Mesendoderm (in vitro differentiated cells): Measurements from ENCODE around the gene NPHS1. TPM values are rescaled to one million over a fixed set of nuclear protein-coding genes. Genes with fewer than 3 reads are reported as not detected.

Experiments
- DNase-seq: peaks from one replicate; pipeline ENCODE4 v3.0.0; 2013
- H2AK5ac ChIP-seq: 2 replicates; pipeline ENCODE4 v1.6.1; 2013; ENCODE audit warnings: low read length, inconsistent platforms
- H2BK120ac ChIP-seq: 2 replicates; pipeline ENCODE4 v1.6.1; 2013; ENCODE audit warnings: low read depth, mild to moderate bottlenecking, low read length, moderate library complexity, mixed read lengths
- H2BK15ac ChIP-seq: replicated peaks from 2 replicates; pipeline ENCODE4 v1.6.1; 2013; ENCODE audit warnings: low read depth, mild to moderate bottlenecking, moderate library complexity
- H2BK5ac ChIP-seq: 2 replicates; pipeline ENCODE4 v1.6.1; 2013; ENCODE audit warnings: low read length, inconsistent platforms
- H3K18ac ChIP-seq: 2 replicates; pipeline ENCODE4 v1.6.1; 2013; ENCODE audit warnings: mild to moderate bottlenecking, low read length, mixed read lengths
- H3K23ac ChIP-seq: one replicate; pipeline ENCODE4 v1.6.1; 2013; ENCODE audit warnings: low read length
- H3K27ac ChIP-seq: 2 replicates; pipeline ENCODE4 v1.5.1; 2013; ENCODE audit warnings: low read depth, mild to moderate bottlenecking, inconsistent platforms, low read length, moderate library complexity
- H3K27me3 ChIP-seq: 2 replicates; pipeline ENCODE4 v1.6.1; 2013; ENCODE audit warnings: low read length, control low read depth, mild to moderate bottlenecking, inconsistent platforms; ENCODE audit not compliant: insufficient read depth, poor library complexity
- H3K36me3 ChIP-seq: 2 replicates; pipeline ENCODE4 v1.6.1; 2013; ENCODE audit warnings: low read length, inconsistent platforms; ENCODE audit not compliant: control insufficient read depth, insufficient read depth
- H3K4ac ChIP-seq: one replicate; pipeline ENCODE4 v1.6.1; 2013; ENCODE audit warnings: low read depth, mild to moderate bottlenecking, low read length, moderate library complexity
- H3K4me1 ChIP-seq: 2 replicates; pipeline ENCODE4 v1.6.1; 2013; ENCODE audit warnings: low read depth, low read length, inconsistent platforms; ENCODE audit not compliant: control insufficient read depth
- H3K4me2 ChIP-seq: 2 replicates; pipeline ENCODE4 v1.6.1; 2013; ENCODE audit warnings: low read length
- H3K4me3 ChIP-seq: 2 replicates; pipeline ENCODE4 v1.5.1; 2013; ENCODE audit warnings: mild to moderate bottlenecking, low read length
- H3K56ac ChIP-seq: one replicate; pipeline ENCODE4 v1.6.1; 2013; ENCODE audit warnings: low read length
- H3K79me1 ChIP-seq: 2 replicates; pipeline ENCODE4 v1.6.1; 2013; ENCODE audit warnings: low read length, inconsistent platforms
- H3K79me2 ChIP-seq: 2 replicates; pipeline ENCODE4 v1.6.1; 2013; ENCODE audit warnings: mild to moderate bottlenecking, low read length; ENCODE audit not compliant: control insufficient read depth, insufficient read depth
- H3K9ac ChIP-seq: 2 replicates; pipeline ENCODE4 v1.6.1; 2013; ENCODE audit warnings: low read length, inconsistent platforms
- H4K5ac ChIP-seq: one replicate; pipeline ENCODE4 v1.6.1; 2013; ENCODE audit warnings: low read length
- H4K8ac ChIP-seq: one replicate; pipeline ENCODE4 v1.6.1; 2013; ENCODE audit warnings: low read depth, mild to moderate bottlenecking, control low read depth, low read length, moderate library complexity
- WGBS: extraction: QIAGEN DNeasy Blood & Tissue Kit; methylation state at CpG from one replicate; pipeline ENCODE4 v1.1.7; 2013; ENCODE audit warnings: low lambda C conversion rate, missing lambda C conversion rate; ENCODE audit not compliant: insufficient coverage; ENCODE audit errors: extremely low coverage; 5-methylcytosine and 5-hydroxymethylcytosine counted together
- small RNA-seq: library from polyadenylated mRNA; stranded (forward); fragments of <200 nt; extraction: miRNeasy Mini kit (QIAGEN cat#:217004); gene quantifications from one replicate; pipeline ENCODE3, GENCODE V24; 2013; ENCODE audit not compliant: insufficient read depth

The NPHS1 gene

GRCh38 chr19:35776102-35776788, 76.1 kb downstream of the NPHS1 start:
- no peaks in the 10 kb centered on the region for H3K27me3 ChIP-seq
- H2AK5ac ChIP-seq = no peak overlapping the region
- no peak overlapping the region for H3K23ac ChIP-seq
- H2BK120ac ChIP-seq = no peak overlapping the region
- peak overlapping the region; percentile 78 for H3K56ac ChIP-seq
- H3K79me2 ChIP-seq = no peaks in the 10 kb centered on the region
- no peak overlapping the region for H4K8ac ChIP-seq
- H3K4me3 ChIP-seq = no peak overlapping the region
- H3K4me2 ChIP-seq = no peak overlapping the region
- H3K18ac ChIP-seq = no peak overlapping the region
- no peak overlapping the region for H3K27ac ChIP-seq
- WGBS = no CpG with 5 or more reads among the region's 13 CpGs
- no peaks in the 10 kb centered on the region for H3K36me3 ChIP-seq
- H4K5ac ChIP-seq = no peak overlapping the region
- no peak overlapping the region for H3K4ac ChIP-seq
- peak overlapping the region; percentile 8 for H3K9ac ChIP-seq
- no peak for DNase-seq
- peaks cover 8% of the 10 kb centered on the region for H3K4me1 ChIP-seq
- H2BK5ac ChIP-seq = no peak overlapping the region
- H3K79me1 ChIP-seq = no peaks in the 10 kb centered on the region
- no peak overlapping the region for H2BK15ac ChIP-seq

Small RNA genes within 50 kb of the gene (small RNA-seq; reads per million reads assigned to genes)
- not detected for gene RN7SL402P
